ENCODE results near the gene IGFALS.

IGFALS gene

GRCh38 chr16:1793578-1794220 lies at the start of gene IGFALS:
IGFALS (minus strand) TSS chr16:1793705; CDS start chr16:1793652, 53 bp downstream.
- ATAC-seq: no peak

DNA sequence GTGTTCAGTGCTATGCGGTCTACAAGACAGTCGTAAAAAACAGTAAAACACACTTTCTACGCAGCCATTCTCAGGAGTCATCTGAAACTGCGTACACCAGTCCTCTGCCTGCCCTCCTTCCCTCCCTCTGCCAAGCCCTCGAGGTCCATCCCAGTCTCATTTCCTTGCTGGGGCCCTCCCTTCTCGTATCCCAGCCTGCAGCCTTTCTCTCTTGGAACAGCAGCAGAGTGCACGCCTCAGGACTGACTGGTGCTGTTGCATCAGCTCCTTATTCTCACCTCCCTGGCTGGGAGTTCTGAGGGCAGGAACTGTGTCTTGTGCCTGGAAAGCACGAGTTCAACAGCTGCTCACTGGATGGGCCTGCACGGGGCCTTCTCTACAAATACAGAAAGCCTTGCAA lies 46.0 kb upstream of the IGFALS start:
- no peak for ATAC-seq

DNA sequence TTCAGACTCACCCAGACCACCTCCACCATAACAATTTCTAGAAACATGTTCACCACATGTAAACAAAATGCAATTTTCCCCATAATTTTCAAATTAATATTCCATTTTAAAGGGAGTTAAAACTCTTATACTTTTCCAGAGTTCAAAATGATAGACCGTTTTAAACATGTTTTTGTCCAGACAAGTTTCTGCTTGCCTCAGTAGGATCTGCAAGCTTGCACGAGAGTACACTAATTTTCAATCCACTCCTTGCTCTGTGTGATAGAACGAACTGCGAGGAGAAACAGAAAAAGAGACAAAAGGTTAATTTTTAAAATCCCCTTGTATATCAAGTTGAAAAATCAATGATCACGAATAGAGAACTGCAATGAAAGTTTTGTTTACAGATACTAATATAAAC lies 40.6 kb upstream of the IGFALS start:
- no peak for ATAC-seq

GRCh38 chr16:1832838-1833454 lies 39.4 kb upstream of the IGFALS start:
- ATAC-seq: no peak

- ATAC-seq: no peak
These were observed 37.9 kb upstream of the IGFALS start for GRCh38 chr16:1831186-1832075.

DNA sequence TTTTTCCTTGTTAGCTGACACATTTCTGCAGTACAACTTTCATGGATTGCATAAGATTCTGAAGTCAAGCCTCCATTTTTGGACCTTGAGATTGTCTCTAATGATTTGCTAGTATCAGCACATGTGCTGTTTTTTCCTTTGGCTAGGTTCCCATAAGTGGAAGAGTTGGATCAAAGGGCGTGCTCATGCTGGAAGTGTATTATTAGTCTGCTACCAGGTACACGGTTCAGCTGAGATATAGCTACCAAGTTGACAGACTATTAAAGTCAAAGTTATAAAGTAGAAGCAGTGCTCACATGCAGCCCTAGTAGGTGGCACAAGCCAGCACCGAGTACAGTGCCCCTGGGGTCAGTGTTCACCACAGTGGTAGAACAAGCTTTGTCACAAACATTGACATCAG lies 36.7 kb upstream of the IGFALS start:
- ATAC-seq: no peak

- no peak for ATAC-seq
These were observed 35.3 kb upstream of the IGFALS start for GRCh38 chr16:1828645-1829410.

DNA sequence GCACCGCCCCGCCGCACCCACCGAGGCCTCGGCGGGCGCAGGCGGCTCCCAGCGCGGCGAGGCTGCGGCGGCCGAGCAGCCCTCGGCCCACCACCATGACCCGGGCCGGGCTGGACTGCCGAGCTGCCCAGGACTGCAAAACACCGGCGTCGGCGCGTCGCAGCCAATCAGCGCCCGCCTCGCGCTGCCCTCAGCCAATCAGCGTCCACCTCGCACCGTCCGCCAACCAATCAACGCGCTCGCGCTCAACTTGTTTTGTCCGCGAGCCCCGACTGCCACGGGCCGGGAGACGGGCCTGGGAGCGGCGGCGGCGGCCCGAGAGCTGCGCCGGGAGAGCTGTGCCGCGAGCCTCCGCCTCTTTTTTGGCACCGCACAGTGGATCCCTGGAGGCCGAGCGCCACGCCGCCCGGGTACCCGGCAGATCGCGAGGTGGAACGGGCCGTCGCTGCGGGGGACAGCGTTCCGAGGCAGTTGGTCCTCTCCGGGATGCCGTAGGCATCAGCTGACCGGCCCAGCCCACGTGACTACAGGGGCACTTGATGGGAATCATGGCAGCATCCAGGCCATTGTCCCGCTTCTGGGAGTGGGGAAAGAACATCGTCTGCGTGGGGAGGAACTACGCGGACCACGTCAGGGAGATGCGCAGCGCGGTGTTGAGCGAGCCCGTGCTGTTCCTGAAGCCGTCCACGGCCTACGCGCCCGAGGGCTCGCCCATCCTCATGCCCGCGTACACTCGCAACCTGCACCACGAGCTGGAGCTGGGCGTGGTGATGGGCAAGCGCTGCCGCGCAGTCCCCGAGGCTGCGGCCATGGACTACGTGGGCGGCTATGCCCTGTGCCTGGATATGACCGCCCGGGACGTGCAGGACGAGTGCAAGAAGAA lies 33.4 kb upstream of the IGFALS start, which contains the start of the genes FAHD1 and HAGH:
FAHD1 (plus strand) TSS at position 516 of the 883 bp plus-strand sequence; CDS start at position 549, 33 bp downstream.
HAGH (minus strand) TSS at position 135 of the 883 bp plus-strand sequence; CDS start at position 97, 38 bp downstream.
- ATAC-seq: peak; percentile 87 to 90

- ATAC-seq: peak; percentile 79 to 81
These were observed 32.6 kb upstream of the IGFALS start for GRCh38 chr16:1825864-1826690.

GRCh38 chr16:1825381-1825863 lies 31.9 kb upstream of the IGFALS start:
- no peak for ATAC-seq

- ATAC-seq: no peak
These were observed 30.3 kb upstream of the IGFALS start for GRCh38 chr16:1823821-1824220.

DNA sequence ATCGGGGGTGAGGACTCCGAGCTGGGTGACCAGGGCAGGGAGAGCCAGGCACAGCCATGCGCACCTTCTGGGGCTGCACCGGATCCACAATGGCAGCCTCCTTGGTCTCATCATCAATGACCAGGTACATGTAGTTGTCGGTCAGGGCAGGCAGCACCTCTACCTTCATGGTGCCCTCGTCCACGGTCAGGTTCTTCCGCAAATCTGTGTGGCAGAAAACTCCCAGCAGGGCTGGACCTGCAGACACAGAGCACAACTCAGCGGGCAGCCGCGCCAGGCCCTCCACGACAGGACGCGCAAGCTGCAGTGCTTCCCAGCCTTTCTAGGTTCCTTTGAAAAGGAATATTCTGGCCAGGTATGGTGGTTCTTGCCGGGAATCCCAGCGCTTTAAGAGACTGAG lies 29.3 kb upstream of the IGFALS start:
- no peak for ATAC-seq

GRCh38 chr16:1821861-1822611 lies 28.5 kb upstream of the IGFALS start:
- no peak for ATAC-seq

GRCh38 chr16:1820946-1821290 lies 27.4 kb upstream of the IGFALS start:
- ATAC-seq: no peak

DNA sequence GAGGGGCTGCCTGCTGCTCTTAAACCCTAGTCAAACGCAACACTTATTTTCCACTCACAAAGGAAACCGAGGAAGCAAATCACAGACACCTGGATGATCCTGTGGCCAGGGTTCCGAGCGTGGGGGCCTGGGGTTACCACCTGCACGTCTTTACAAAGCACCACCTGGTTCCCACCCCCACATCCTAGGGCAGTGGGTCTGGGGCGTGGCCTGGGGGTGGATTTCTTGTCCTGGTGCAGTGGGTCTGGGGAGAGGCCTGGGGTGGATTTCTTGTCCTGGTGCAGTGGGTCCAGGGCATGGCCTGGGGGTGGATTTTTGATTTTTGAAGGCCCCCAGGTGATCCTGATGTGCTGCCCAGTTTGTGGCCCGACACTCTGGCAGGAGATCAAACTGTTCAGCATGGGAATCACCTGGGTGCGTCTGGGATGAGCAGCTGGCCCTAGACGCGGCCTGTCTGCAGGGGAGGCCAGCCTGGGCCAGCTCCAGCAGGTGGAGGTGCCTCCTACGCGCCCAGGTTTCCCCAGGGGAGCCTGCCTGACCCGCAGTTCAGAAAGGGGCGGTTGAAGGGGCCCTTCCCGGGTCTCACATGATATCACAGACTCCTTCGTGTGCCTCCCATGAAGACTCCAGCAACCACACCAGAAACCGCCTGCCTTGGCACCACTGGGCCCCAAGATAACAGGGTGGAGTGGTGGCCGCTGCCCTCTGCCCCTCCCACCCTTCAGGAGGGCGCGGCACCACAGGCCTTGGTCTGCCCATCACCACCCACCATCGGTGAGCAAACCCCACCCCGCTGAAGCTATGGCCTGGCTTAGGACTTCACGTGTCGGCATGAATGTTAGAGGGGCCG lies 26.8 kb upstream of the IGFALS start:
- no peak for ATAC-seq

- ATAC-seq: no peak
These were observed 26.1 kb upstream of the IGFALS start for GRCh38 chr16:1819611-1820010.

DNA sequence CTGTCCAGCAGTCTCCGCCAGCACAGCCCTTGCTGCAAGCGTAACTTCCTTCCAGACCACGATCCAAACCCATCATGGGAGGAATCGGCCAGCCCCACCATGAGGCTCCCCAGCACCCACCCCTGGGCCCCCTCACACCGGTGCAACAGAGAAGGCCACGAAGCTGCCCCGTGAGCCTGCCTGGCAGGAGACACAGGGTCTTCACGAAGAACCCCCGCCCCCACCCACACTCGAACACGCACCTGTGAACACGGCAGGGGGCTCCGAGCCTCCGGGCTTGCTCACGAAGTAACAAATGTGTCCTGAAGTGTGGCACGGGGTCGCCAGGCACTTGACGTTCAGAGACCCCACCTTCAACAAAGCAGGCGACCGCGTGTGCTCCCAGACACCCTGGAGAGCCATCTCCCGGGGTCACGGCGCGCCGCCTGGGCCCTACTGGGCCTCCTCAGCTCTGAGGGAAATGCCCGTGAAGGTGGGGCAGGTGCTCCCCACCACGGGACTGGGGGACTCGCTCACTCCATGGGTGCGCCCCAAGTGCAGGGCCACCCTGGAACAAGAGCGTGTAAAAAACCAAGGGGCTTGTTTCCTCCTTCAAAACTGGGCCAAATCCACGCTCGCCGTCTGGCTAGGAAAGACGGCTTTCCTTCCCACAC lies 25.5 kb upstream of the IGFALS start:
- ATAC-seq: no peak

DNA sequence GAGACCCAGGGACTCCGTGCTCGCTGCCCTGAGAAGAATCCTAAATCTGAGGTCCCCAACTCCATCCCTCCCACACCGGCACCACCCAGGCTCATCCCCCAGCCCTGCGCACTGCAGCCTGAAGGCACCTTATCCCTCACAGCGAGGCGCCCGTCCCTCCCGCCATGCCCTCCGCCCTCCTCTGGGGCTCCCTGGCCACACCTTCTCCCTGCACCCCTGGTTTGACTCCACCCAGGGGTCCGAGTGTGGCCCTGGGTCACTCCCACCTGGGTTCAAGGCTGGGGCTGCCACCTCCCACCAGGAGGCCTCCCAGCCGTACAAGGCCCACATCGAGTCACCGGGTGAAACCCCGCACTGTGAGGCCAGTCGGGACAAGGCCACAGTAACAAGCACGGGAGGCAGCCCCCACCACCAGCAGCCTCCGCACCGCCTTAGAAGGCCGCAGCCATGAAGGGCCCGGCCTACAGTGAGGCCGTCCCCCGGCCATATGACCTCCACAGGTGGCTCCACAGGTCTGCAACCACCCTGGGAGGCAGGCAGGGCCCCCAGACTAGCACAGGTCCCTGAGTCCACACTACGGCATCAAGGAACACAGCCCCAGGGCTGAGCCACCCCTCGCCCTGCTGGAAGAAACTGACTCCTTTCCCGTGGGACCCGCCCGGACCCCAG lies 24.8 kb upstream of the IGFALS start:
- no peak for ATAC-seq

All from activated CD4-positive, CD25-positive, alpha-beta regulatory T cell treated with anti-CD3 and anti-CD28 coated beads, Interleukin-2, amount 50 U/mL, for 24 hours (primary cell).